Measurements from ENCODE around the gene GSTT2B.

- TF ChIP-seq BRCA1 (IDR thresholded peaks at IDR 0.05; ENCODE audit: low read depth, low read length) (no peak), EZH2 (IDR thresholded peaks at IDR 0.05; ENCODE audit: low read depth, low read length, severe bottlenecking) (no peak), CTCF (IDR thresholded peaks at IDR 0.05; ENCODE audit: control extremely low read depth in 1 of 3, insufficient read depth in 1 of 3, low read depth in 1 of 3, low read length in 3 of 3) (no peak), TEAD4 (IDR thresholded peaks at IDR 0.05; ENCODE audit: low read depth, low read length) (no peak), NANOG (IDR thresholded peaks at IDR 0.05; ENCODE audit: insufficient read depth, low read depth, low read length, poor library complexity, severe bottlenecking) (no peak), CEBPB (IDR thresholded peaks at IDR 0.05; ENCODE audit: low read depth, low read length) (no peak), RAD21 (IDR thresholded peaks at IDR 0.05 in 1 of 2, conservative IDR thresholded peaks at IDR 0.05 in 1 of 2; ENCODE audit: low read depth in 2 of 2, low read length in 2 of 2) (no peak), SIN3A (conservative IDR thresholded peaks at IDR 0.05 in 1 of 2, IDR thresholded peaks at IDR 0.05 in 1 of 2; ENCODE audit: low read depth in 1 of 2, low read length in 2 of 2) (no peak), USF2 (IDR thresholded peaks at IDR 0.05; ENCODE audit: low read length) (no peak), POLR2AphosphoS5 (IDR thresholded peaks at IDR 0.05; ENCODE audit: low read depth, low read length) (no peak), MAFK (IDR thresholded peaks at IDR 0.05; ENCODE audit: low read depth, low read length) (no peak), E2F6 (IDR thresholded peaks at IDR 0.05) (no peak)
Observed at GRCh38 chr22:23997092-23997491, 36.1 kb upstream of the GSTT2B start.
